BLaER1 treated with 17β-estradiol and CSF1 and Interleukin-3, amounts not matched to agents 10 nM and 100 nM (cell line): ENCODE measurements around the gene FEV.

Source experiments
- H3K27ac ChIP-seq, 11 experiments: shearing (Covaris generic); formaldehyde crosslinking; 2 replicates each; pipeline ENCODE4 v1.8.1; 2022
- H3K27me3 ChIP-seq, 11 experiments: shearing (Covaris generic); formaldehyde crosslinking; 2 replicates each; pipeline ENCODE4 v1.8.1; 2022
- H3K36me3 ChIP-seq, 11 experiments: shearing (Covaris generic); formaldehyde crosslinking; 2 replicates each; pipeline ENCODE4 v1.8.1; 2022
- H3K4me1 ChIP-seq, 10 experiments: shearing (Covaris generic); formaldehyde crosslinking; 2 replicates each; pipeline ENCODE4 v1.8.1; 2022
- H3K4me2 ChIP-seq, 11 experiments: shearing (Covaris generic); formaldehyde crosslinking; 2 replicates each; pipeline ENCODE4 v1.8.1; 2022
- H3K4me3 ChIP-seq, 10 experiments: shearing (Covaris generic); formaldehyde crosslinking; 2 replicates each; pipeline ENCODE4 v1.8.1; 2022
- H3K9ac ChIP-seq, 11 experiments: shearing (Covaris generic); formaldehyde crosslinking; 2 replicates each; pipeline ENCODE4 v1.8.1; 2022
- H3K9me3 ChIP-seq, 11 experiments: shearing (Covaris generic); formaldehyde crosslinking; replicated peaks in 1 of 11; 2 replicates each; pipeline ENCODE4 v1.8.1; 2022
- H4K20me1 ChIP-seq, 11 experiments: shearing (Covaris generic); formaldehyde crosslinking; 2 replicates each; pipeline ENCODE4 v1.8.1; 2022
- Cebpa-rat ChIP-seq, 11 experiments: shearing (Covaris generic); IDR thresholded peaks; 2 replicates each; pipeline ENCODE4 v1.8.1; 2022

The FEV gene

DNA sequence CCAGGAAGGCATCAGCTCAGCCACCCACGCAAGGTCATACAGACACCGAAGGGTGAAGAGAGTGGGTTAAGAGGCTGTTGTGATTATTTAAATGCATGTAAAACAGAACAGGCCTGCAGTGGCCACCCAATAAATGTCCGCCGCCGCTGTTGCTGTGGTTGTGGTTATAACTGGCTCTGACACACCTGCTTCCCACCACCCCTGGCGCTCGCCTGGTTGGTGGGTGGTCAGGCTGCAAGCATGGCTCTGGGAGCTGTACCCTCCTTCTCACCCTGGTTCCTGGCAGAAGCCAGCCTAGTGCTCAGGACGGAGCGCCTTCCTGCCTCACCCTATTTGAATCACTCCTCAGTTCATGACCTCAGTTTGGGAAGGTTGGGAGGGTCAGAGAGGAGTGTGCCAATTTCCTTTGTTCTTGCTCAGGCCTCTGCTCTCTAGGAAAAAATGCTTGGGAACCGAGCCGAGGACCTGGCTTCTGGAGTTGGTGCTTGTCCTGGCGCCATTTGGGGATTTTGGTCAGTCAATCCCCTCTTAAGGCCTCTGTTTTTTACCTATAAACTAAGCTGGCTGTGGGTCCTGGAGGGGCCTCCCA lies 13.5 kb upstream of the FEV start:
- TF ChIP-seq Cebpa-rat (IDR thresholded peaks at IDR 0.05) = no peak
- Histone ChIP-seq H3K27me3 (peaks cover 99 to 100% (median 100%) of the 10 kb centered on the region in 11 experiments), H3K9me3 (peaks cover 0 to 4% (median 0%) of the 10 kb centered on the region in 11 experiments; a peak in 1 of 22 replicates), H3K4me1 (peaks cover 0 to 12% (median 4%) of the 10 kb centered on the region in 10 experiments; a peak in 7 of 20 replicates), H3K27ac (no peak overlapping the region), H3K4me3 (no peak overlapping the region), H3K4me2 (no peak overlapping the region), H3K9ac (no peak overlapping the region), H4K20me1 (peaks cover 0 to 78% (median 36%) of the 10 kb centered on the region in 11 experiments; a peak in 15 of 22 replicates), H3K36me3 (no peaks in the 10 kb centered on the region)

DNA sequence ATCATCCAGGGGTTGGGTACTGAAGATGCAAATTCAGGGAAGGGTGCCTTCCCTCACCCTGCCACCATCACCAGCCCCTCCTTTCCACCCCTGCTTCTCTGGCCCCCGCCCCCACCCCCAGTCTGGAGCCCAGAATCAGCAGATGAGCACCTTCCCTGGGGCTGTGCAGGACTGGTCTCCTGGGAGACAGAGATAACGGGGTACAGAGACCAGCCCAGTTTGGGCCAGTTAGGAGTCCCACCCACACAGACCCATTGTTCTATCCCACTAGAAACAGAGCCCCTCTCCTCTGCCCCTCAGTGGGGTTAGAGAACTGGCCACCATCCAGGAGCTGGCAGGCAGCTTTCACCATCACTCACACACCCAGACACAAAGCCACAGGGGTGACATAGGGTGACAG lies 12.7 kb upstream of the FEV start:
- H3K4me3 ChIP-seq = no peak overlapping the region
- H4K20me1 ChIP-seq = peaks cover 0 to 79% (median 37%) of the 10 kb centered on the region in 11 experiments; a peak in 15 of 22 replicates

DNA sequence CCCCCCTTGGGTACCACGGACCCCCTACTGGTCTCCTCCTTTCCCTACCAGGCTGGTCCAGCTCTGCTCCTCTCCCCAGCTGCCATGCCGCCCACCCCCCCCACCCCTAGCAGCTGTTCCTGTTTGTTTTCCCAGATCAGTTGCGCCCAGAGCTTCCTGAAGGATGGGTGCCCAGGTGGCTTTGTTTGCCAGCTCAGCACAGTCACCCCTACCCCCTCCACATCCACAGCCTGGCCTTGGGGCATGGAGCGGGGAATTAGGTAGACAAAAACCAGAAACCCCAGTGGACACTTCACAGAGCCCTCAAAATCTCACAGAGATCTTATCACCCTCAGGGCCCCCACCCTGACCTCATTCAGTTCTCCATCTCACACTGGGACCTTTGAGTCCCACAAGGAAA lies 12.0 kb upstream of the FEV start:
- Histone ChIP-seq H3K27me3 (peaks cover 99 to 100% (median 100%) of the 10 kb centered on the region in 11 experiments), H4K20me1 (peaks cover 0 to 80% (median 39%) of the 10 kb centered on the region in 11 experiments; a peak in 15 of 22 replicates), H3K9me3 (no peaks in the 10 kb centered on the region), H3K36me3 (no peaks in the 10 kb centered on the region), H3K27ac (no peak overlapping the region), H3K4me1 (peaks cover 0 to 15% (median 5%) of the 10 kb centered on the region in 10 experiments; a peak in 7 of 20 replicates), H3K4me3 (no peak overlapping the region), H3K9ac (no peak overlapping the region), H3K4me2 (no peak overlapping the region)
- no peak for TF ChIP-seq Cebpa-rat (IDR thresholded peaks at IDR 0.05)

More for the DNA sequence above, 12.7 kb upstream of the FEV start:
- no peak overlapping the region for H3K9ac ChIP-seq
- H3K4me2 ChIP-seq = no peak overlapping the region
- peaks cover 99 to 100% (median 100%) of the 10 kb centered on the region in 11 experiments for H3K27me3 ChIP-seq
- H3K4me1 ChIP-seq = peaks cover 0 to 15% (median 5%) of the 10 kb centered on the region in 10 experiments; a peak in 7 of 20 replicates
- no peaks in the 10 kb centered on the region for H3K36me3 ChIP-seq
- no peak for TF ChIP-seq Cebpa-rat (IDR thresholded peaks at IDR 0.05)
- no peaks in the 10 kb centered on the region for H3K9me3 ChIP-seq
- no peak overlapping the region for H3K27ac ChIP-seq

DNA sequence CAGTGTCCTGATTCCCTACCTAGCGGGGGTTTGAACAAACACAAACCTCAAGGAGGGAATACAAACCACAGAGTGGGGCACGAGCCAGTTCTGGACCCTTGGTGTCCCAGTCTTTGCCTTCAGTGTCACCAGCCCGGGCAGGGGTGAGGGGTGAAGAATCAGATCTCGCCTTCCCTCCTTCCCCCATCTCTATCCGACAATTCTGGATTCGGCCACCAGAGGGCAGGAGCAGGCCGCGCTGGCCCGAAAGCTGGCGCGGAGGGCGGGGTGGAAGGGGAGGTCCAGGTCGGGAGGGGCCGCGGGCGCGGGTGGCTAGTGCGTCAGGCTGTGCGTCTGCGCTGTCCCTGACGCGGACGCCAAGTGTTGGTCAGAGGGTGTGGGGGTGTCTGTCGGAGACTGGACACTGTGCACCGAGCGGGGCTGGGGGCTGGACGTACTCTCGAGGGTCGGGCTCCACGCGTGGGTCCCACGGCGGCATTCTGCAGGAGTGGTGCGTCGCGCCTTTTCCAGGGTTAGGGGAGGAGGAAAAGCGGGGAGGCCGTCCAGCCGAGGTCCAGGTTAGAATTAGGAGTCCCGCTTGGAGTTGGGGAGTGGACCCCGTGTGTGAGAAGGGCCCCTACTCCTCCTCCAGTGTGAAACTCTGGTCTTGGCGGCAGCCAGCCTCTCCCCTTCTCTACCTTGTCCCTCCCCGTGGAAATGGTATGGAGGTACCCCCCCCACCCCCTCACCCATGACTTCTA lies 11.2 kb upstream of the FEV start:
- peak overlapping the region in 1 of 10 experiments; percentile 28; a peak in 1 of 20 replicates for H3K4me3 ChIP-seq
- H3K27me3 ChIP-seq = peaks cover 99 to 100% (median 100%) of the 10 kb centered on the region in 11 experiments
- no peak overlapping the region for H3K9ac ChIP-seq

DNA sequence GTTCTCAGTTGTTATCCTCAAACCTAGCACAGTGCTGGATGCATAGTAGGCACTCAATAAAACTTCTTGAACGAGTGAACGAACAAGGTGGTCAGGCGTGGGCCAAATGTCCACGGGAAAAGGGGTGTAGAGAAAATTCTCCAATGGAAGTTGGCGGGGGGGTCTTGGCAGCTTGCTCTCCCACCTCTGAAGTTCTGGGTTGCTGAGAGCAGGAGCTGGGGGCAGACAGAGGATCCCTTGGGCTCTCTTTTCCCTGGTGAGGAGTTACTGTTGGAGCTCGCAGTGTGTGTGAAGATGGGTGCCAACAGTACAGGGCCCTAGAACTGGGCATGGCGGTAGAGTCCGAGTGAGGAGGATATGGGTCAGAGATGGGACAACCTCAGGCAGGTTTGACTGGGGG lies 10.6 kb upstream of the FEV start:
- H3K4me2 ChIP-seq = peak overlapping the region in 3 of 11 experiments; percentile 26 to 77 (median 45); a peak in 2 of 22 replicates
- H3K36me3 ChIP-seq = no peaks in the 10 kb centered on the region
- H3K9me3 ChIP-seq = no peaks in the 10 kb centered on the region
- no peak overlapping the region for H3K4me3 ChIP-seq
- peaks cover 0 to 83% (median 32%) of the 10 kb centered on the region in 11 experiments; a peak in 15 of 22 replicates for H4K20me1 ChIP-seq
- no peak overlapping the region for H3K27ac ChIP-seq
- peaks cover 99 to 100% (median 100%) of the 10 kb centered on the region in 11 experiments for H3K27me3 ChIP-seq
- no peak for TF ChIP-seq Cebpa-rat (IDR thresholded peaks at IDR 0.05)
- no peak overlapping the region for H3K9ac ChIP-seq
- H3K4me1 ChIP-seq = peaks cover 0 to 15% (median 5%) of the 10 kb centered on the region in 10 experiments; a peak in 7 of 20 replicates

More for the DNA sequence above, 11.2 kb upstream of the FEV start:
- Histone ChIP-seq H3K4me1 (peaks cover 0 to 15% (median 5%) of the 10 kb centered on the region in 10 experiments; a peak in 7 of 20 replicates), H3K9me3 (no peaks in the 10 kb centered on the region), H3K36me3 (no peaks in the 10 kb centered on the region), H3K27ac (no peak overlapping the region), H3K4me2 (peak overlapping the region in 9 of 11 experiments; percentile 26 to 77 (median 31); a peak in 10 of 22 replicates), H4K20me1 (peaks cover 0 to 83% (median 37%) of the 10 kb centered on the region in 11 experiments; a peak in 15 of 22 replicates)
- TF ChIP-seq Cebpa-rat (IDR thresholded peaks at IDR 0.05) = no peak

DNA sequence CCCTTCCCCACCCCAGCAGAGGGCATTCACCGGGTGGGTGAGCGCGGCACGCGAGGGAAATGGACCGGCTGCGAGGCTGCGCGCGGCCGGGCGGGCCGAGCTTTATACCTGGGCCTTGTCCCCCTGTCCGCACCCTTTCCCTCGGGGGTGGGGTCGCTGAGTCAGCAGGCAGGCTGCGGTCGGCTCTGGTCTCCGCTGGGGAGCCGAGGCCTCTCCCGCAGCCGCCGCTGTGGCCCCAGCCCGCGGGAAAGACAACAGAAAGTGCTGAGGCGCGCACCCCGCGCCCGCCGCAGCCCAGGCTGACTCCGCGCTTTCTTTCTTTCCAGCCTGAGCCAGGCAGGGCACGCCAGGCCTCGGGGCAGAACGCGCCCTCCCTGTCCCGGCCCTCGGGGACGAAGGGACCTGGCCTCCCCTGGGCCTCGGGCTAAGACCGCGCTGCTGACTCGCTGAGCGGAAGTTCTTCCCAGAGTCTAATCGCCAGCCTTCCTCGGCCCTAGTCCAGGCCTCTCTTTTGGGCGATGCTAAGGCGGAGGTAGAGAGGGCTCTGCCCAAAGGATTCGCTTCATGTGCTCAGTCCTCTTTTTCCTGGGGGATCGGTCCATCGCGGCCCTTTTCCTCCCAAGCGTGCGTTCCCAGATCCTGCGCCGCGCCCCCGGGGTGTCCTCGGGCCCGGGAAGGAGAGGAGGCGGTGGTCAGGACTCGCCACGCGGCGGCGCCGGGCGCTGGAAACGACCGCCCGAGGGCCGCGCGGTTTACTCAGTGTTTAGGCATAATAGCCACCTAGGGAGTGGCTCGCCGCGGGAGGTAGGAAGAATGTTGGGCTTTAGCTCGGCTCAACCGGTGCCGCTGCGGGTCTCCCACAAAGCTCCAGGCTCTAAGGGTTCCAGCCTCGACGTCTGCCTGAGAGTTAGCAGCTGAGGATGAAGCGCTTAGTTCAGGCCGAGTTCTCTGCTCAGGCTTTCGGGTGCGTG lies 8.6 kb upstream of the FEV start, which contains the start of gene CRYBA2:
CRYBA2 (minus strand) TSS at position 78 of the 971 bp plus-strand sequence. CDS start 246 bp downstream, outside the sequence.
- H4K20me1 ChIP-seq = peaks cover 0 to 86% (median 22%) of the 10 kb centered on the region in 11 experiments; a peak in 15 of 22 replicates
- H3K27me3 ChIP-seq = peaks cover 100% of the 10 kb centered on the region in 11 experiments
- H3K27ac ChIP-seq = no peak within 1 kb of the TSS
- no peaks in the 10 kb centered on the region for H3K9me3 ChIP-seq
- H3K9ac ChIP-seq = no peak within 1 kb of the TSS
- no peaks in the 10 kb centered on the region for H3K36me3 ChIP-seq
- peaks cover 0 to 11% (median 0%) of the 10 kb centered on the region in 10 experiments; a peak in 2 of 20 replicates for H3K4me1 ChIP-seq
- peak within 1 kb of the TSS in 4 of 10 experiments; percentile 4 to 40 (median 24); a peak in 6 of 20 replicates for H3K4me3 ChIP-seq
- TF ChIP-seq Cebpa-rat (IDR thresholded peaks at IDR 0.05) = no peak
- H3K4me2 ChIP-seq = peak within 1 kb of the TSS in 6 of 11 experiments; percentile 6 to 73 (median 41); a peak in 8 of 22 replicates

DNA sequence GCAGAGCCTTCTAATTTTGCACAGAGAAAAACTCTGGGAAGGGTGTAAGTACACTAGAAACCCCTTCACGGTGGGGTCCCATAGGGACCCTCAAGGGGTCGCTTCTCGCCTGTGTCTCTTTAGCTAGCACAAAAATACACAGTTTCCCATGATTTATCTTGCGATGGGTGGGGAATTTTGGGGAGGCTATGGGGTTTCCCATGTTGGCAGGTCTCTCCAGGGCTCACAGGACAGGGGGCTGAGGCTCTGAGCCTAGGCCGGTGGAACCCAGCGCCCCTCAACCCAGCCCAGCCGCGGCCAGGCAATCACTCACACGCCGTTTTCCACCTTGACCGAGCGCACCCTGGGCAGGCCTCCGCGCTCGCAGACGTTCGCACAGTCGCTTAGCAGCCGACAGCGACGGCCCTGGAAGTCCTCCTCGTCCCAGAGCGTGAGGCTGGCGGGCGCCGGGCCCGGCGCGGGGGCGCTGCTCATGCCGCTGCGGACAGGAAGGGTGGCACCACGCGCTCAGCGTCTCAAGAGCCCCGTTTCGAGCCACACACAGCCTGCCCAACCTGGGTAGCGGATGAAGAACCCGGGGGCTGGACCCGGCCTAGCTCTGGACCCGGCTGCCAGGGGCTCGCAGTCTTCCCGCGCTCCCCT lies 7.8 kb upstream of the FEV start:
- no peaks in the 10 kb centered on the region for H3K36me3 ChIP-seq
- peak overlapping the region in 5 of 11 experiments; percentile 15 to 73 (median 55); a peak in 7 of 22 replicates for H3K4me2 ChIP-seq
- H3K27me3 ChIP-seq = peaks cover 100% of the 10 kb centered on the region in 11 experiments
- H3K9ac ChIP-seq = no peak overlapping the region
- H4K20me1 ChIP-seq = peaks cover 0 to 86% (median 22%) of the 10 kb centered on the region in 11 experiments; a peak in 15 of 22 replicates
- TF ChIP-seq Cebpa-rat (IDR thresholded peaks at IDR 0.05) = no peak
- peaks cover 0 to 11% (median 0%) of the 10 kb centered on the region in 10 experiments; a peak in 2 of 20 replicates for H3K4me1 ChIP-seq
- H3K4me3 ChIP-seq = peak overlapping the region in 2 of 10 experiments; percentile 31 to 40; a peak in 3 of 20 replicates
- no peak overlapping the region for H3K27ac ChIP-seq
- no peaks in the 10 kb centered on the region for H3K9me3 ChIP-seq
